ENCODE data around the gene ALK. TPM values are rescaled to one million over a fixed set of nuclear protein-coding genes. Genes with fewer than 3 reads are reported as not detected.

ALK gene
- total RNA-seq, 2 donors from 2014 or later = 0.13 to 0.46 TPM

DNA sequence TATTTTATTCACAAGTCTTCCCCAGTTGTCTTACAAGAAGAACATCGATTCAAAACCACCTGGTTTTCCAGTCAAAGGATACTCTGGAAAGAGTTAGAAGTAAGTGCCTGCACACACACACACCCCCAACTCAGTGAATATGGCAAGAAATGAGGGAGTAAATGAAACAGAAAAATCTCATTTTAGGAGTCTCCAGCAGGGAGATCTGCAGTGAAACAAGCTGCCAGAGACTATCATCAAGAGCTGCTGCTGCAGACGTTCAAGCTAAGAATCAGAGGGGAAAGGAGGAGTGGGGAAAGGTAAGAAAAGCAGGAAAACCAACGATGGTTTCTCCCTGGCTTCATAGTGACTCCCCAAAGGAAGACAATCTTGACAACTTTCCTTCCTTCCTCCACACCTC lies 2.4 kb downstream of the ALK start:
- H3K9me3 ChIP-seq (ENCODE audit: control insufficient read depth, low read length) = no peaks in the 10 kb centered on the region
- 33 to 82% methylated on average over 1 to 3 of the region's 3 CpGs for WGBS, 2 experiments (ENCODE audit: insufficient coverage in 1 of 2, insufficient read length in 1 of 2)
- H3K4me3 Mint-ChIP-seq = no peak overlapping the region
- no peaks in the 10 kb centered on the region for H3K36me3 ChIP-seq (ENCODE audit: control insufficient read depth, insufficient read depth, low read length)
- H3K36me3 Mint-ChIP-seq (ENCODE audit: low read depth) = no peaks in the 10 kb centered on the region
- H3K9me3 Mint-ChIP-seq = no peaks in the 10 kb centered on the region
- TF ChIP-seq, protein P1, sequence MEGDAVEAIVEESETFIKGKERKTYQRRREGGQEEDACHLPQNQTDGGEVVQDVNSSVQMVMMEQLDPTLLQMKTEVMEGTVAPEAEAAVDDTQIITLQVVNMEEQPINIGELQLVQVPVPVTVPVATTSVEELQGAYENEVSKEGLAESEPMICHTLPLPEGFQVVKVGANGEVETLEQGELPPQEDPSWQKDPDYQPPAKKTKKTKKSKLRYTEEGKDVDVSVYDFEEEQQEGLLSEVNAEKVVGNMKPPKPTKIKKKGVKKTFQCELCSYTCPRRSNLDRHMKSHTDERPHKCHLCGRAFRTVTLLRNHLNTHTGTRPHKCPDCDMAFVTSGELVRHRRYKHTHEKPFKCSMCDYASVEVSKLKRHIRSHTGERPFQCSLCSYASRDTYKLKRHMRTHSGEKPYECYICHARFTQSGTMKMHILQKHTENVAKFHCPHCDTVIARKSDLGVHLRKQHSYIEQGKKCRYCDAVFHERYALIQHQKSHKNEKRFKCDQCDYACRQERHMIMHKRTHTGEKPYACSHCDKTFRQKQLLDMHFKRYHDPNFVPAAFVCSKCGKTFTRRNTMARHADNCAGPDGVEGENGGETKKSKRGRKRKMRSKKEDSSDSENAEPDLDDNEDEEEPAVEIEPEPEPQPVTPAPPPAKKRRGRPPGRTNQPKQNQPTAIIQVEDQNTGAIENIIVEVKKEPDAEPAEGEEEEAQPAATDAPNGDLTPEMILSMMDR (conservative IDR thresholded peaks at IDR 0.05) = no peak
- no peak overlapping the region for H3K27ac ChIP-seq (ENCODE audit: low read depth, low read length)
- no peak for DNase-seq
- H3K27me3 ChIP-seq (ENCODE audit: control insufficient read depth, insufficient read depth, low read length, poor library complexity, severe bottlenecking) = peaks cover 59% of the 10 kb centered on the region
- no peak overlapping the region for H3K9ac ChIP-seq (ENCODE audit: extremely low read depth, low read length, poor library complexity, severe bottlenecking)
- H3K27me3 Mint-ChIP-seq (ENCODE audit: insufficient read depth) = peaks cover 68% of the 10 kb centered on the region
- H3K4me1 ChIP-seq (ENCODE audit: control insufficient read depth, insufficient read depth, low read length) = peaks cover 7% of the 10 kb centered on the region
- no peaks in the 10 kb centered on the region for H3K4me1 Mint-ChIP-seq
- H3K4me3 ChIP-seq (ENCODE audit: low read length) = peak overlapping the region; percentile 82
- no peak overlapping the region for H3K27ac Mint-ChIP-seq

DNA sequence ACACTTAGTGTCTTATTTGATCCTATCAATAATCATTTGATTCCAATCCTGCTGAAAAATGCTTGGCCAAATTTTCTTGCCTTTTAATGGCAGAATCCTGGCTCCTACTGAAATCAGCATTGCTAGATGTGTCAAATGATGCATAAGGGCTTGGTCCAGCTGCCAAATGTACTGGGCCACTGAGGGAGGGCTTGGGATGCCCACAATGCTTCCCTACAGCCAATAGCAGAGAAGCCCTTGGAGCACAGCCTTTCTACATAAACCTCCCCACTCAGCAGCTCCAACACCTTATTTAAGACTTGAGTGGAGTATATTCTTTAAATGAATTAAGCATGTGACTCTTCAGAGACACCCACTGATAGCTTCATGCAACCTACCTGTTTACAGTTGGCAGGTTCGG lies 3.6 kb downstream of the ALK start:
- 95% methylated on average over 1 of the region's 1 CpG; no CpG with 5 or more reads in 1 of the 2 experiments for WGBS, 2 experiments (ENCODE audit: insufficient coverage in 1 of 2, insufficient read length in 1 of 2)

DNA sequence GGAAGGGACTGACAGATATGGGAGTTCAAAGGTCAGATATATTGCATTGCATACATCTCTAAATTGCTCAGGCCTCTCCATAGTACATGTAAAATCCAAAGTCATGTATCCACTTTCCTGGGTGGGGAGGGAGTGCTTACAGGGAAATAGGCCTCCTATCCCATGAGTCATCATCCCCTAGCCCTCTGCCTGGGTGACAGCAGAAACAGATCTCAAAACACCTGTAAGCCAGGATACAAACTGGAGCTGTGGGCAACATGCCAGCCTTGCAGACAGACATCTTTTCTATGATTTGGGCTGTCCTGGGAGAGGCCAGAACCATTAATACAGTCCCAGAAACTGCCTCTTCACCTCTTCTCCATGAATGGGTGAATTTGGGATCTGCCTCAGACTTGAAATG lies 4.8 kb downstream of the ALK start:
- H3K4me1 ChIP-seq (ENCODE audit: control insufficient read depth, insufficient read depth, low read length) = peaks cover 2% of the 10 kb centered on the region
- no peak for DNase-seq
- no peaks in the 10 kb centered on the region for H3K36me3 Mint-ChIP-seq (ENCODE audit: low read depth)
- TF ChIP-seq, protein P1 (conservative IDR thresholded peaks at IDR 0.05) = no peak
- H3K9ac ChIP-seq (ENCODE audit: extremely low read depth, low read length, poor library complexity, severe bottlenecking) = no peak overlapping the region
- H3K4me3 Mint-ChIP-seq = no peak overlapping the region
- H3K27me3 ChIP-seq (ENCODE audit: control insufficient read depth, insufficient read depth, low read length, poor library complexity, severe bottlenecking) = peaks cover 67% of the 10 kb centered on the region
- H3K9me3 Mint-ChIP-seq = no peaks in the 10 kb centered on the region
- peaks cover 77% of the 10 kb centered on the region for H3K27me3 Mint-ChIP-seq (ENCODE audit: insufficient read depth)
- H3K9me3 ChIP-seq (ENCODE audit: control insufficient read depth, low read length) = no peaks in the 10 kb centered on the region
- H3K27ac ChIP-seq (ENCODE audit: low read depth, low read length) = no peak overlapping the region
- no peak overlapping the region for H3K4me3 ChIP-seq (ENCODE audit: low read length)
- no peaks in the 10 kb centered on the region for H3K36me3 ChIP-seq (ENCODE audit: control insufficient read depth, insufficient read depth, low read length)
- H3K4me1 Mint-ChIP-seq = no peaks in the 10 kb centered on the region
- no peak overlapping the region for H3K27ac Mint-ChIP-seq

More for the DNA sequence above, 3.6 kb downstream of the ALK start:
- H3K9me3 Mint-ChIP-seq = no peaks in the 10 kb centered on the region
- H3K9ac ChIP-seq (ENCODE audit: extremely low read depth, low read length, poor library complexity, severe bottlenecking) = no peak overlapping the region
- peaks cover 4% of the 10 kb centered on the region for H3K4me1 ChIP-seq (ENCODE audit: control insufficient read depth, insufficient read depth, low read length)
- no peaks in the 10 kb centered on the region for H3K4me1 Mint-ChIP-seq
- H3K4me3 Mint-ChIP-seq = no peak overlapping the region
- no peak overlapping the region for H3K27ac Mint-ChIP-seq
- no peaks in the 10 kb centered on the region for H3K36me3 Mint-ChIP-seq (ENCODE audit: low read depth)
- TF ChIP-seq, protein P1 (conservative IDR thresholded peaks at IDR 0.05) = no peak
- H3K4me3 ChIP-seq (ENCODE audit: low read length) = no peak overlapping the region
- DNase-seq = no peak
- H3K27me3 Mint-ChIP-seq (ENCODE audit: insufficient read depth) = peaks cover 79% of the 10 kb centered on the region
- no peaks in the 10 kb centered on the region for H3K9me3 ChIP-seq (ENCODE audit: control insufficient read depth, low read length)
- H3K27me3 ChIP-seq (ENCODE audit: control insufficient read depth, insufficient read depth, low read length, poor library complexity, severe bottlenecking) = peaks cover 67% of the 10 kb centered on the region
- H3K36me3 ChIP-seq (ENCODE audit: control insufficient read depth, insufficient read depth, low read length) = no peaks in the 10 kb centered on the region
- no peak overlapping the region for H3K27ac ChIP-seq (ENCODE audit: low read depth, low read length)
